Neural progenitor cell (in vitro differentiated cells): ENCODE data around the gene SERPINB6. TPM values are rescaled to one million over a fixed set of nuclear protein-coding genes. Genes with fewer than 3 reads are reported as not detected.

Experiments
- DNase-seq: peaks from one replicate; pipeline ENCODE4 v3.0.0-alpha.2; 2016; ENCODE audit warnings: low spot score
- H2AFZ ChIP-seq: fragments of 200-600 bp; sonication (generic); replicated peaks from 2 replicates; pipeline ENCODE4 v1.6.1; 2016; ENCODE audit warnings: antibody characterized with exemption
- H3F3A ChIP-seq: fragments of 200-600 bp; sonication (generic); 2 replicates; pipeline ENCODE4 v1.6.1; 2016; ENCODE audit warnings: antibody characterized with exemption, low read depth
- H3K27ac ChIP-seq: fragments of 200-600 bp; sonication (generic); 2 replicates; pipeline ENCODE4 v1.5.1; 2016; ENCODE audit warnings: mild to moderate bottlenecking
- H3K27me3 ChIP-seq: fragments of 200-600 bp; sonication (generic); 2 replicates; pipeline ENCODE4 v1.6.1; 2016; ENCODE audit warnings: mild to moderate bottlenecking, moderate library complexity
- H3K36me3 ChIP-seq: fragments of 200-600 bp; sonication (generic); 2 replicates; pipeline ENCODE4 v1.5.1; 2016
- H3K4me1 ChIP-seq: fragments of 200-600 bp; sonication (generic); 2 replicates; pipeline ENCODE4 v1.6.1; 2016; ENCODE audit warnings: mixed run types
- H3K4me2 ChIP-seq: fragments of 200-600 bp; sonication (generic); 2 replicates; pipeline ENCODE4 v1.6.1; 2016
- H3K4me3 ChIP-seq: fragments of 200-600 bp; sonication (generic); 2 replicates; pipeline ENCODE4 v1.5.1; 2016
- H3K79me2 ChIP-seq: fragments of 200-600 bp; sonication (generic); 2 replicates; pipeline ENCODE4 v1.6.1; 2016; ENCODE audit warnings: low read depth
- H3K9ac ChIP-seq: fragments of 200-600 bp; sonication (generic); 2 replicates; pipeline ENCODE4 v1.6.1; 2016
- H3K9me3 ChIP-seq: fragments of 200-600 bp; sonication (generic); 2 replicates; pipeline ENCODE4 v1.5.1; 2016; ENCODE audit warnings: low read depth
- H4K20me1 ChIP-seq: fragments of 200-600 bp; sonication (generic); 2 replicates; pipeline ENCODE4 v1.6.1; 2016; ENCODE audit warnings: low read depth
- H3K27ac Mint-ChIP-seq: 3 replicates; pipeline ENCODE4 v1.8.0; 2021; ENCODE audit warnings: mixed read lengths
- H3K27me3 Mint-ChIP-seq: 2 replicates; pipeline ENCODE4 v1.8.0; 2022; ENCODE audit warnings: low read depth, mild to moderate bottlenecking, inconsistent platforms, moderate library complexity, mixed read lengths; ENCODE audit not compliant: insufficient read depth
- H3K36me3 Mint-ChIP-seq: 3 replicates; pipeline ENCODE4 v1.8.0; 2021; ENCODE audit warnings: mixed read lengths
- H3K4me1 Mint-ChIP-seq: 3 replicates; pipeline ENCODE4 v1.8.0; 2021; ENCODE audit warnings: mixed read lengths
- H3K4me3 Mint-ChIP-seq: 3 replicates; pipeline ENCODE4 v1.8.0; 2021; ENCODE audit warnings: mild to moderate bottlenecking, moderate library complexity, mixed read lengths
- H3K9me3 Mint-ChIP-seq: 3 replicates; pipeline ENCODE4 v1.8.0; 2020; ENCODE audit warnings: mixed read lengths
- CTCF ChIP-seq: fragments of 200-600 bp; sonication (generic); IDR thresholded peaks from 2 replicates; pipeline ENCODE4 v1.5.1; 2017; ENCODE audit warnings: antibody characterized with exemption, mild to moderate bottlenecking
- EZH2 ChIP-seq: fragments of 200-600 bp; sonication (generic); IDR thresholded peaks from 2 replicates; pipeline ENCODE4 v1.6.1; 2017; ENCODE audit warnings: antibody characterized with exemption, mild to moderate bottlenecking, moderate library complexity
- EZH2phosphoT487 ChIP-seq: fragments of 200-600 bp; sonication (generic); IDR thresholded peaks from 2 replicates; pipeline ENCODE4 v1.6.1; 2017; ENCODE audit warnings: antibody characterized with exemption
- total RNA-seq: library from RNA; depleted of rRNA; stranded (reverse); fragments of >200 nt; gene quantifications from 2 replicates; pipeline ENCODE4 v1.2.3, GENCODE V29; 2015; ENCODE audit warnings: low replicate concordance

The SERPINB6 gene
- total RNA-seq, 1 donor from 2014 or later: 13.3 TPM

GRCh38 chr6:2940851-2941250 is 30.5 kb downstream of the SERPINB6 start:
- no peaks in the 10 kb centered on the region for H4K20me1 ChIP-seq
- Mint-ChIP-seq H3K4me3 (no peak overlapping the region), H3K27me3 (peaks cover 2% of the 10 kb centered on the region), H3K36me3 (no peaks in the 10 kb centered on the region), H3K9me3 (no peaks in the 10 kb centered on the region), H3K27ac (no peak overlapping the region), H3K4me1 (peaks cover 4% of the 10 kb centered on the region)
- H3K79me2 ChIP-seq: no peaks in the 10 kb centered on the region
- no peak overlapping the region for H3K27ac ChIP-seq
- no peak overlapping the region for H3K4me2 ChIP-seq
- no peaks in the 10 kb centered on the region for H3K9me3 ChIP-seq
- H3K9ac ChIP-seq: no peak overlapping the region
- H2AFZ ChIP-seq: no peak overlapping the region
- no peaks in the 10 kb centered on the region for H3F3A ChIP-seq
- no peaks in the 10 kb centered on the region for H3K27me3 ChIP-seq
- H3K36me3 ChIP-seq: no peaks in the 10 kb centered on the region
- DNase-seq: no peak
- TF ChIP-seq EZH2phosphoT487 (no peak), CTCF (no peak), EZH2 (no peak)
- peaks cover 4% of the 10 kb centered on the region for H3K4me1 ChIP-seq
- no peak overlapping the region for H3K4me3 ChIP-seq

GRCh38 chr6:2940010-2940850 is 31.1 kb downstream of the SERPINB6 start:
- TF ChIP-seq EZH2phosphoT487 (no peak), EZH2 (no peak), CTCF (no peak)
- Mint-ChIP-seq H3K9me3 (no peaks in the 10 kb centered on the region), H3K36me3 (peaks cover 2% of the 10 kb centered on the region), H3K27me3 (peaks cover 2% of the 10 kb centered on the region), H3K4me1 (peaks cover 4% of the 10 kb centered on the region), H3K27ac (no peak overlapping the region), H3K4me3 (no peak overlapping the region)
- DNase-seq: no peak
- no peaks in the 10 kb centered on the region for H3K36me3 ChIP-seq
- H3K27ac ChIP-seq: no peak overlapping the region
- H3K9ac ChIP-seq: no peak overlapping the region
- H3K4me1 ChIP-seq: peaks cover 4% of the 10 kb centered on the region
- no peak overlapping the region for H3K4me2 ChIP-seq
- H3F3A ChIP-seq: no peaks in the 10 kb centered on the region
- H3K27me3 ChIP-seq: no peaks in the 10 kb centered on the region
- H3K4me3 ChIP-seq: no peak overlapping the region
- no peaks in the 10 kb centered on the region for H3K79me2 ChIP-seq
- H3K9me3 ChIP-seq: no peaks in the 10 kb centered on the region
- no peaks in the 10 kb centered on the region for H4K20me1 ChIP-seq
- H2AFZ ChIP-seq: no peak overlapping the region

GRCh38 chr6:2939315-2940009 is 31.9 kb downstream of the SERPINB6 start:
- Histone ChIP-seq H3F3A (no peaks in the 10 kb centered on the region), H3K4me3 (no peak overlapping the region), H3K9me3 (no peaks in the 10 kb centered on the region), H4K20me1 (no peaks in the 10 kb centered on the region), H3K4me2 (no peak overlapping the region), H3K27ac (no peak overlapping the region), H2AFZ (no peak overlapping the region), H3K79me2 (no peaks in the 10 kb centered on the region), H3K36me3 (no peaks in the 10 kb centered on the region), H3K4me1 (peaks cover 4% of the 10 kb centered on the region), H3K27me3 (no peaks in the 10 kb centered on the region), H3K9ac (no peak overlapping the region)
- Mint-ChIP-seq H3K36me3 (peaks cover 2% of the 10 kb centered on the region), H3K4me3 (no peak overlapping the region), H3K4me1 (peaks cover 2% of the 10 kb centered on the region), H3K9me3 (no peaks in the 10 kb centered on the region), H3K27me3 (peaks cover 2% of the 10 kb centered on the region), H3K27ac (no peak overlapping the region)
- no peak for DNase-seq
- TF ChIP-seq EZH2 (no peak), EZH2phosphoT487 (no peak), CTCF (no peak)
